HG03139 (cell line): Measurements from ENCODE around the gene TRAF1.

Experiments used
- ATAC-seq: cut with Tn5 transposase; IDR thresholded peaks from one replicate; pipeline ENCODE4 v1.9.1; 2021; ENCODE audit not compliant: unreplicated experiment

The TRAF1 gene

DNA sequence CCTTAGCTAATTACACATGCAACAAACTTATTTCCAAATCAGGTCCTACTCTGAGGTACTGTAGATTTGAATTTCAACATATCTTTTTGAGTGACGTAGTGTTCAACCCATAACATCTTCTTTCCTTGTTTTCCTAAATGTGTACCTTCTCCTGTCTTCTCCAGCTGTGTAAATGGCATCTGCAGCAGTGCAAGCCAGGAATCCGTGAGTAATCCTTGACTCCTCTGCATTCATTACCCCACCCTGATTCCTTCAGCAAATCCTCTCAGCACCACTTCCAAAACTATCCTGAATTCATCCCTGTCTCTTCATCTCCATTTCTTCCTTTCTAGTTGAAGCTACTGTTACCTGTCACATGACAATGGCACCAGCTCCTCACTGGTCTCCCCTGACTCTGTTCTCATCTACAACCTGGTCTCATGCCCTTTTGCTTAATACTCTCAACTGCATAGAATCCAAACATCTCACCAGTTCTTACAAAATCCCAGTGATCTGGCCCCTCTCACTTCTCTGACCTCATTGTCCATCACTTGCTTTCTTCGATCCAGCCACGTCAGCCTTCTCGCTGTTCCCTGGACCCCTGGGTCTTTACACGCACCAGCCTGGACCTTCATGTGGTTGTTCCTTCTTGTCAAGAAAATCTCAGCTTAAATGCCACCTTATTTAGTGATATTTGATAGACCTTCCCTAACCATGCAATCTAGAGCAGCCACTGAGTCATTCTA, 14.6 kb upstream of the TRAF1 start:
- no peak for ATAC-seq

- no peak for ATAC-seq
Measured at GRCh38 chr9:120940573-120940972, 14.0 kb upstream of the TRAF1 start.

DNA sequence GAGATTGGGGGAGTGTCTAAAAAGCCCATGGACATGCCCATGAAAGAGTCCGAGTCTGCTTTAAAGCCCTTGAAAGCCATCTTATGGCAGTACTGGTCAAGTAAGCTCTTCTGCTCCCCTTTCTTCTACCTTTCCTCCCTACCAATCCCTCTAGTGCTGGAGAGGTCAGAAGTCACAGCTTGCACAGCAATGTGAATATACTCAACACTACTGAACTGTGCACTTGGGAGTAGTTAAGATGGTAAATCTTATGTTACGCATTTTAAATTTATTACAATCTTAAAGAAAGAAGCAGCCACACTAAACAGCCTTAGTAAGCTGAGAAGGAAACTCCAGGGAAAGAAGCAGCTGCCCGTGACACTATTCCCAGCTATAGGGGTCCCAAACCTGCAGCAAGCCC, 12.3 kb upstream of the TRAF1 start:
- ATAC-seq, result no peak

GRCh38 chr9:120937596-120937995, 11.0 kb upstream of the TRAF1 start:
- ATAC-seq, result no peak

- no peak for ATAC-seq
Measured at GRCh38 chr9:120937127-120937526, 10.5 kb upstream of the TRAF1 start.

DNA sequence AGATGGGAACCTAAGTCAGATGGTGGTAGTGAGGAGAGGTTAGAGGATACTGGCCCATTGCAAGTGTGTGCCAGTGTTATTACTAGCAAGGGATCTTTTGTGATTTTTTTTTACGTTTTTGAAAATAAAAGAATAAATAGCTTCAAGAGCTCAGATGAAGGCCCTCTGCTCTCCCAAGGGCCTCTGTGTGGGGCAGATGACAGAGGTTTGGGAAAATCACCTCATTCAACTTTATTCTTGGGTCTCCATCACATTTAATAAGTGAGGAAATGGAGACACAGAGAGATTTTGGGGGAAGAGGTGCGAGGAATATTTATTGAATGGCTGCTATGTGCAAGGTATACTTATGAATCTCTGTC, 10.1 kb upstream of the TRAF1 start:
- ATAC-seq, result no peak

- peak; percentile 42 for ATAC-seq
Measured at GRCh38 chr9:120936011-120936763, 9.6 kb upstream of the TRAF1 start.

DNA sequence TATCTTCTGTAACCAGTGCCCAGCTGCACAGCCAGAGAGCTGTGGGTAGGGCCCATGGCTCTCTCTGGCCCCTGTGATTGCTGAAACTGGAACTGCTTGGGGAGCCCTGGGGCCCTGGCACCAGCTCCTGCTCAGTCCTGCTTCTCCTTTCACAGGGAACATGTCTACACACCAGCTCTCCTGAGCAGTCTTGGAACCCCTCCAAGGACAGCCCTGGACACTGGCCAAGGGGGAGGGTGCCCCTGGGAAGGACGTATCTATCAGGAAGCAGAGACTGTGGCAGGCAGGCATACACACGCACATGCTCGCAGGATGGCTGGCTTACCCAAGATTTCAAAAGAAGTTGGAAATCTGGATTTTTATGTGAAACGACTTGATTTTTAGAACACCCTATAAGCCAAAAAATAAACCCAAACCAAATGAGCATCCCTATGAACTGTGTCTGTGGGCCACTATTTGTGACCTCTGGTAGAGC, 8.8 kb upstream of the TRAF1 start:
- no peak for ATAC-seq

DNA sequence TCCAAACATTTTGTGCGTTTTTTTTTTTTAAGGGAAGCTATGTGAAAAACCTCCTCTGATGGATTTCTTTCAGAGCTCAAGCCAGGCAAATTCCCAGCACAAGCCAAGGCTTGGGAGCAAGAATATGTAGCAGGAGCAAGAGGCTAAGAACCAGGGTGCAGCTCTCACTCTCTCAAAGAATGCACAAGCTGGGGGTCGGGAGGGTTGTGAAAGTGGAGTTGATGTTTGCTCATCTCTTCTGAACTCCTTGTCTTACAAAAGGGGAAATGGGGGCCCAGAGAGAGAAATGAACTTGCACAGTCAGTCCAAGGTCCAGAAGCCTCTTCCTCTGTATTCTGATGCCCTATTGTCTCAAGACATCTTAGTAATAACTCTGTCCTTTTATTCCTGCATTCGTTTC, 7.7 kb upstream of the TRAF1 start:
- ATAC-seq, result no peak

DNA sequence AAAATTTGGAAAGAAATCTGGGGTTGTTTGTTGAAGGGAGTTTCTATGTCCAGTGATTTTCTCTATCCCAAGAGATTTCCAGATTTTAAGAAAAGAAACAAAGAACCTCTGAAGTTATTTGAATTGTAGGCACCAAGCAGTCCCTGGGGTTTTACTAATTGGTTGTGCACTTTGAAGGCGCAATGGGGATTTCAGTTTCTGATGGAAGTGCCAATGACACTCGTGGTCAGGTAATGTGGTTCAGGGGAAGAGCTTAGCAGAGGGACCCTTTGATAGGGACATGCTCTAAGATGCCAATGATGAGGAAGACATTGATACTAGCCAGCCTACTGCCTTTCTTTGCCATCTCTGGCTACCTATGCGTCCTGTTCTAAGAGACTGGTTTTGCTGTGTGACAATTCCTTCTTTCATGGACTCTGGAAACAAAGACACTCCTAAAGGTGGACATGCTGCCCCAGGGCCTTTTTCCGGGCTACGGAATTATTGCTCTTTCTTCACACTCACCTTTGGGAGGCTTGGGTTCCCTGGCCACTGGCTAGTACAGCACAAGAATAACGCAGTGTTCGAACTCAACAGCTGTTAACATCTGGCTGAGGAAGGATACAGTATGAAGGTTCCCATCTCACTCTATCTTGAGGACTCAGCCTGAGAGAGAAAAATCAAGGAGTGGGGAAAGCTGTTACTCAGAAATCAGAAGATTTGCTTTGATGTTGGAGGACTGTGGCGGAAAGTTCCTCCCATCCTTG, 6.9 kb upstream of the TRAF1 start:
- ATAC-seq, result no peak

DNA sequence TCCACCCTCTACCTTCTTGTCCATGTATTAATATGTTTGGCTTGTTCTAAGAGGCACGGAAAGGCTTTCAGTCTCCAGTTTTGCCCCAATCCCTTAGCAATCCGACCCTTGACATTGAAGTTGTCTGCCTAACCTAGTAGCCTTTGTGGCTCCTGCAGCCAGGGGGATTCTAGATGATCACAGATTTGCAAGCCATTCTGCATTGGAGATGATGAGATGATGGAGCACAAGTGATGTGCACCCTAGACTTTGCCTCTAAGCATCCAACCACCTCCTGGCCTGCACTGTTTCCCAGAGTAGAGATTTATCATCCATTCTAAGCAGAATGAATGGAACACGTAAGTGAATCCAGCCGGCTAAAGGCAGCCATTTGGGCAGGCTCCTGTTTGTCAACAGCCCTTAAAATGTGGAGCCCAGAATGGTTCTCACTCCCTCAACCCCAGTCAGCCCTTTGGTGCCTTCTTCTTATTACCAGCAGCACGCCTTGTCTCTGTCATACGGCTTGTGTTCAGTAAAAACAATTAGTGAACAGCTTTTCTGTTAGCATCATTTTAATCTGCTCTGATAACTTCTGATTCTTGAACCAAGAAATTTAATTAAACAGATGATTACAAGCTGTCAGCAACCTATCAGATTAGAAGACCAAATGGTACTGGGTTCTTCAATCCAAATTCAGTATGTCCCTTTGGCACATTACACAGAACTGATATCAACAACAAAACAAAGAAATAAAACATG, 5.7 kb upstream of the TRAF1 start:
- ATAC-seq, result no peak

GRCh38 chr9:120931231-120932085, 4.9 kb upstream of the TRAF1 start:
- ATAC-seq, result peak; percentile 39

- no peak for ATAC-seq
Measured at GRCh38 chr9:120929229-120929791, 2.7 kb upstream of the TRAF1 start.

DNA sequence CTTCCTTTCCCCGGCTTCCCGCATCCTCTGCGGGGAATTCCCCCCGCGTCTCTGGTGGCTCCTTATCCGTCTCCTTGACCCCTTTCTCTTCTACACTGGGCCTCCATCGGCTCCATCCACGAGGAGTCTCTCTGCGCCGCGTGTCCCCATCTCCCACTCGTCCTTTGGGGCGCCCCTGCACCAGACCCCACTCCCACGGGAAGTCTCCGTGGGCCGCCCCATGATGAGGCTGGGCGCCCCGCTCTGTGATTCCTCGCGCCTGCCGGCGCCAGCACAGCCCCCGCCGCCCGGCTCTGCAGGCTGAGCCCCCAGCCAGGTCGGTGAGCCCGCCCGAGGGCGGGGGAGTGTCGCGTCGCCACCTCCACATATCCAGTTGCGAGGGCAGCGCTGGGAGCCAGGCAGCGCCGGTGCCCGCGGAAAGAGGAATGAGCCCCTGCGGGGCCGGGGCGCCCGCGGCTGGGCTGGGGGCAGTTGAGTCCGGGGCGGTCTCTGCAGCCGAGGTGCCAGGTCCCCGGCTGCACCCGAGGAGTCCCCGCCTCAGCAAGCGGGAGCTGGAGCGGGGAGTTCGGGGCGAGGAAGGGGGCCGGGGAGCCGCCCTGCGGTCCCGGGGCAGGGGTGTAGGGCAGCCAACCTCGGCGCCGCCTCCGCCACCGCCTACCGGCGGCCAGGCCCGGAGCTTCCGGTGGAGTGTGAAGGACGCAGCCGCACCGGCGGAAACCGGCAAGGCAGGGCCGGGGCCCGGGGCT, 2.1 kb upstream of the TRAF1 start:
- ATAC-seq, result peak; percentile 21

DNA sequence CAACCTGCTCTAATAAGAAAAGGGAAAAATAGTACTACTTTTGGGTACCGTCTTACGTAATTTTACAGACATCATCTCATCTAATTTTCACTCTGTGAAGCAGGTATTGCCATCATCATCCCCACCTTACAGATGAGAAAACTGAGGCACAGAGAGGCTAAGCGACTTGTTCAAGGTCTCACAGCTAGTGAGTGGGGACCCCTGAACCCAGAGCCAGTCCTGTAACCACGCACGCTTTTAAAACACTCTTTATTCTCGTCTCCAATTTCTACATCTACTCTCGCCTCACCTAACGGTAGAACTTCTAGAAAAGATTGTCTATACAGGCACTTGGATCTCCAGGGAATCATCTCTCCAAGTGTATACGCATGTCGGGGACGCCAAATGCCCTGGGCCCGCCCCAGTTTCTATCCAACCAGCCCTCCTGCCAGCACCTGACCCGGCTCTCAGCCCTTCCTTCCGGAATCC, 1.5 kb upstream of the TRAF1 start:
- ATAC-seq, result no peak

DNA sequence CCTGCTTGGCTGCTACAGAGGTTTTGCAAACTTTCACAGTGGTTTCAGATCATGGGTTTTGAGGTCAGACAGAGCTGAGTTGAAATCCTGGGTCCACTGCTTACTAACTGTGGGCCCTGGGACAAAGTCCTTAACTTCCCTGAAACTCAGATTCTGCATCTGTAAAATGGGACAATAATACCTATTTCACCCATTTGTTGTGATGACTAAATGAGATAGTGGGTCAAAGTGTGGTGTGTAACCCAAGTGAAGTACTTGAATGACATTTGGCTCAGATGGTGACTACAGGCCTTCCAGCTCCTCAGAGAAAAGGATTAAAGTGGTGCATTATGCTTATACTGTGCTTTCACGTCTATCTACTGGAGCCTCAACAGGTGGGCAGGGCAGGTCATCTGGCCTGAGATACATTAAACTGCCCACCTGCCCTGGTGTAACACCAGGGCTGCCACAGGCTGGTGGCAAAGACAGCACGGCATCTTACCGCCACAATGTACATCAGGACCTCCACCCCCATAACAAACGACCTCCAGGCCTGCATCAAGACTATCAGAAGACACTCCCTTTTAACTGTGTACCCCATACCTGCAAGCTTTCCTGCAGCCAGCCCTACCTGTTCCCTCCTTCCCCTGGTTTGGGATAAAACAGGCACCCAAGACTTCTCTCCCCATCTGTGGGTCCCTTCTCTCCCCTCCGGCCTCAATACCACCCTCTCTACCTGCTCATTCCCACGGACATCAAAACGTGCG, 846 bp upstream of the TRAF1 start:
- ATAC-seq, result no peak

DNA sequence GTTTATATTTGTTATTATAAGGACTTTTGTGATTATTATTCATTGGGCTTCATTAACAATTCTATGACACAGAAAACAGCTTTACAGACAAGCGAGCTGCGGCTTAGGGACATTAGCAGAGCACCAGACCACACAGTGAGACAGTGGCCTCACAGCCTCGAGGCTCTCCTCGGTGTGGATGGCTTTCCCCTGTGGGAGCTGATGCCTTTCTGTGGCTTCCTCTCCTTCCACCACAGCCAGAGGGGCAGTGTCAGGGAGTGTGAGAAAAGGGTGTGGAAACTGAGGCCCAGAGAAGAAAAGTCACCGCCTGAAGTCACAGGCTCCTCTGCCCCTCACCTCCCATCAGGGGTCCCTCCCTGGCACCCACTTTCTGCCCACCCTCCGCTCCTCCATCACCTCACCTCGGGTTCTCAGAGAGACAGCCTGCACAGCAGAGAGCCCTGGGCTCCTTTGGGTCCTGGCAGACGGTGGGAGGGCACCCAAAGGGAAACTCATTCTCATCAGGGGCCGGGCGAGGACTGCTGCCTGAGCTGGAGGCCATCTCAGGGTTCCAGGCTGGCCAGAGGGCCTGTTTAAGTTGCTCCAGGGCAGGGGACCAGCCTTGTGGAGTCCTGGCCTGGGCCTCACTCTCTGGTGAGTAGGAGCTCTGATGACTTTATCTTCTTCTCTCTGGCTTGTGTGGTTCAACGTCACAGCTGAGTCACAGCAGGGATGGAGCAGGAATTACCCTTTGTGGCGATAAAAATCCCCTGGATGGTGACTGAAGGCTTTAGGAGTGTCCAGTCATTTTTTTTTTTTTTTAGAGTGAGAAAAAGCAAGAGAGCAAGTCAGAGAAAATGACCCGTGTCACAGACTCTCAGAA, 830 bp downstream of the TRAF1 start:
- no peak for ATAC-seq
